NCI-H187 treated with DMSO at 0.1 percent for 48 hours (cell line): ENCODE results near the gene SEC14L3.

Source experiments
- DNase-seq: peaks from one replicate; lab custom pipeline; 2025; lab: John Stamatoyannopoulos, UW

SEC14L3 gene

GRCh38 chr22:30471616-30472318 lies at the start of gene SEC14L3:
Gene SEC14L3, minus strand, starts transcription at chr22:30472017. Its CDS starts 59 bp downstream, at chr22:30471958.
- DNase-seq, result no peak

GRCh38 chr22:30519842-30520425 lies 48.1 kb upstream of the SEC14L3 start:
- DNase-seq, result no peak

GRCh38 chr22:30516731-30517130 lies 44.9 kb upstream of the SEC14L3 start:
- no peak for DNase-seq

- no peak for DNase-seq
These were observed 44.5 kb upstream of the SEC14L3 start for GRCh38 chr22:30516273-30516672.

- no peak for DNase-seq
These were observed 42.4 kb upstream of the SEC14L3 start for GRCh38 chr22:30514252-30514651.

- no peak for DNase-seq
These were observed 41.6 kb upstream of the SEC14L3 start for GRCh38 chr22:30513462-30513861.

- no peak for DNase-seq
These were observed 40.1 kb upstream of the SEC14L3 start for GRCh38 chr22:30511911-30512310.

GRCh38 chr22:30511109-30511508 lies 39.3 kb upstream of the SEC14L3 start:
- no peak for DNase-seq

- no peak for DNase-seq
These were observed 36.4 kb upstream of the SEC14L3 start for GRCh38 chr22:30508216-30508615.

GRCh38 chr22:30507670-30508069 lies 35.9 kb upstream of the SEC14L3 start:
- DNase-seq, result no peak

- DNase-seq, result no peak
These were observed 34.7 kb upstream of the SEC14L3 start for GRCh38 chr22:30506507-30506968.

GRCh38 chr22:30503551-30503950 lies 31.7 kb upstream of the SEC14L3 start:
- no peak for DNase-seq

- no peak for DNase-seq
These were observed 31.1 kb upstream of the SEC14L3 start for GRCh38 chr22:30502911-30503310.

- DNase-seq, result no peak
These were observed 30.3 kb upstream of the SEC14L3 start for GRCh38 chr22:30502153-30502552.

- no peak for DNase-seq
These were observed 28.8 kb upstream of the SEC14L3 start for GRCh38 chr22:30500628-30501027.

GRCh38 chr22:30497466-30498150 lies 25.8 kb upstream of the SEC14L3 start:
- DNase-seq, result no peak

- no peak for DNase-seq
These were observed 23.4 kb upstream of the SEC14L3 start for GRCh38 chr22:30495041-30495784.

GRCh38 chr22:30492144-30492543 lies 20.3 kb upstream of the SEC14L3 start:
- no peak for DNase-seq

GRCh38 chr22:30491381-30491780 lies 19.6 kb upstream of the SEC14L3 start:
- no peak for DNase-seq

GRCh38 chr22:30490399-30490798 lies 18.6 kb upstream of the SEC14L3 start:
- no peak for DNase-seq

- no peak for DNase-seq
These were observed 16.3 kb upstream of the SEC14L3 start for GRCh38 chr22:30488121-30488520.

- no peak for DNase-seq
These were observed 14.9 kb upstream of the SEC14L3 start for GRCh38 chr22:30486661-30487115.
